GM18498 (cell line): ENCODE measurements around the gene KCNT2.

Experiments
- ATAC-seq: cut with Tn5 transposase; IDR thresholded peaks from one replicate; pipeline ENCODE4 v1.9.1; 2021; ENCODE audit warnings: mild to moderate bottlenecking, moderate library complexity; ENCODE audit not compliant: unreplicated experiment

The KCNT2 gene

GRCh38 chr1:196214866-196215265 lies 393.4 kb downstream of the KCNT2 start:
- ATAC-seq, result no peak

GRCh38 chr1:196209983-196210382 lies 398.3 kb downstream of the KCNT2 start:
- ATAC-seq, result no peak

DNA sequence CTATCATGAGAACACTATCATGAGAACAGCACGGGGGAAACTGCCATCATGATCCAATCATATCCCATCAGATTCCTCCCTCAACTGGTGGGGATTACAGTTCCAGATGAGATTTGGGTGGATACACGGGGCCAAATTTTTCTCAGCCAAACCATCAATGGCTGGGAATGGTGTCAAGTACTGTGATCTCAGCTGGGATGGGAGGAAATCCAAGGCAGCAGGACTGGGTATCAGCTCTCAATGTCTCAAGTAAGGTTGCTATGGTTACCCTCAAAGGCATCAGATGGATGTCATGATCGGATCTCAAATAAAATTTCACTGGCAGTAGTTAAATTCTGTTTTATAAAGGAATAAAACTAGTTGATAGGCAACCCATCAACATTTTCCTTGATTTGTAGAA lies 399.0 kb downstream of the KCNT2 start:
- ATAC-seq, result no peak

DNA sequence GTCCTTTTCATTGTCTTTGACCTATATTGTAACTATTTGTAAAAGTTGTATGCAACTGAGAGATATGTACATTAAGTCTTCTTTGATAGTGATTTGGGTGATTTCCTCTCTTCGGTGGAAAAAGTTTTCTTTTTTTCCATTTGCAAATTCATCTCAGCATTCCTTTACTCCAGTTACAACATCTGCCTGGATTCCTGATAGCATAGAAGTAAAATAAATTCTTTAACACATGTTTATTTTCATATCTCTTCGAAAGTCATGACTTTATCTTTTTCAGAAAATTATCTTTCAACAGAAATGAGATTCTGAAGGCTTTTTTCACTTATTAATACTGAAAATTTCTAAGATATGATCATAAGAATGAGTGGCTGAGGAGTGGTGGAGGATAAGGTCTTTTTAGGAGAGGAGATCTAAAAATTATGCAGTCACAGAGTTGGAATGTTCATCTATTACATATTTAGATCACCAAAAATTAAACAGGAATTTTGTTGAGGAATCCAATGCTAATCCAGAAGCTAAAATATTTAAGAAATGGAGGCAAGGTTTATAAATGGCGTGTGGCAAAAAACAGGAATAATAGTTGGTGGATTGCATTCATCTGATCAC lies 400.5 kb downstream of the KCNT2 start:
- no peak for ATAC-seq

DNA sequence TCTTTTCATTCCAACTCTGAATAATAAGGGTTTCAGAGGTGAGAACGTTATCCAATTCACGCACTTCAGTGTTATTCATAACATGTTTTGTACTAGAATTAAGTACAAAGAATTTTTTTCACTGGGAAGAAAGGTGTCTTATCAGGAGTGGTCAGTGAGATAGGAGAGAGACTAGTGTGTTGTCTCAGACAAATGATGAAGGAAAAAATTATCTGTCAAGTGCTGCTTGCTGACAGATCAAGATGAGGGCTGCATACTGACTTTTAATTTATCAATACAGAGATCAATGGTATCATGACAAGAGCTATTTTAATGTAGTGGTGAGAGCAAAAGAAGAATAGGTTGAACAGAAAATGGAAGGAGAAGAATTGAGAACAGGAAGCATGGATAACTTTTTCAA lies 402.4 kb downstream of the KCNT2 start:
- ATAC-seq, result no peak

DNA sequence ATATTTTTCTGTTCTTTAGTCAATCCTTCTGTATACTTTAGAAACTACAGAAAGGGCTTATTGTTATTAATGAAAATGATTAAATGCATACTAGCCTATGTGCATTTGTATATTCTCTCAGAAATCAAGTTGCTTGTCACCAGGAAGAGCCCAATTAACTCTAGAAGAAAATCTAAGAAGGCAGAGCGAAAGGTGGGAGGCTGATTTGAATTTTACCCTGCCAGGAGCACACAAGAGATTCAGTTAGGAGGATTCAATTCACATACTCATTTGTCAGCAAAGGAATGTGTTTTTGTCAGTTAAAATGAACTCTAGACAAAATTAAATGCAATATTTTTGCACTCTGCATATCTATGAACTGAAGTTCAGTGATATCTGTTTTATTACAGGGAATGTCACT lies 411.8 kb downstream of the KCNT2 start:
- no peak for ATAC-seq

DNA sequence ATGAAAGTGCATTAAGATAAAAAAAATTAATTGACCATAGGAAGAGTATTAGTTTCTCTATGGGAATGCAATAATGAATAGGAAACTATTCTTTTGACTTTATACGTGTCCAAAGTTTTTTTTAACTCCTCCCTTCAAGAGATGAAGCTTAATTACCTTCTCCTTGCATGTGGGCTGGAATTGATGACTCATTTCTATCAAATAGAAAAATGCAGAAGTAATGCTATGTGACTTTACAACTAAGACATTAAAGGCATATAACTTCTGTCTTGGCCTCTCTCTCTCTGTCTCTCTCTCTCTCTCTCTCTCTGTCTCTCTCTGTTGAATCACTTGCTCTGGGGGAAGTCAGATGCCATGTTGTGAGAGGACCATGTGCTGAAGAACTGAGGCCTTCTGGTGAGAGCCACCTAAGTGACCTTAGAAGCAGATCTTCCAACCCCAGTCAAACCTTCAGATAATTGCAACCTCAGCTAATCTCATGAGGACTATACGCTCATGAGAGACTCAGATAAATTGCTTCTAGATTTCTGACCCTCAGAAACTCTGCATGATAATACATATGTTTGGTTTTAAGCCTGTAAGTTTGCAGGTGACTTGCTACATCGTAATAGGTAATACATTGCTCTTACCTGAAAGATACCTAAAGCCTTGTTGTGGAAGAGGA lies 414.2 kb downstream of the KCNT2 start:
- ATAC-seq, result no peak

DNA sequence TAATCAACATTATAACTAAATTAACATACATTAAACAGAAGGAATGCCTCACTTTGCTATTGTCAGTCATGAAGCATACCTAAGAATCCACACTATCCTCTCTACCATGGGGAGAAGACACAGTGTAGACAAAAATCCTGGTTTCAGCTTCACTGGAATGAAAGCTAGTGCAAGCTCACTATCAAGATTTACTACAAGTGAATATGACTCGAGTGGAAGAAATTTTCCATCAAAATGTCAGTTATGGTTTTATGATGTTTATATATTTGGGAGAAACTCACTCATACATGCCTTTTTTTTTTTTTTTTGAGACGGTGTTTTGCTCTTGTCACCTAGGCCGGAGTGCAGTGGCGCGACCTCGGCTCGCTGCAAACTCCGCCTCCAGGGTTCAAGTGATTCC lies 424.3 kb downstream of the KCNT2 start:
- no peak for ATAC-seq

DNA sequence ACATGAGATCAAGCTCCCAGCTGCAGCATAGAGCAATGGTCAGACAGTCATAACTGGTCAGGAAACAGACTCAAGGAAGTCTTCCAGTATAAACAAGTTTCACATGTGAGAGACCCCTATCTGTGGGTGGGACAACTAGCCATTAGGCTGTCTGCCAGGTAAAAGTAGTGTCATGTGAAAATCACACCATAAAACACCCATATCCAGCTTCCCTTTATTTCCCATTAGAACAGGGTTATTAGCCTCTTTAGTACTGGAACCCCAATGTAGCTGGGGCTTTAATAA lies 426.7 kb downstream of the KCNT2 start:
- no peak for ATAC-seq

- ATAC-seq, result no peak
Measured at GRCh38 chr1:196180847-196181593, 427.2 kb downstream of the KCNT2 start.

DNA sequence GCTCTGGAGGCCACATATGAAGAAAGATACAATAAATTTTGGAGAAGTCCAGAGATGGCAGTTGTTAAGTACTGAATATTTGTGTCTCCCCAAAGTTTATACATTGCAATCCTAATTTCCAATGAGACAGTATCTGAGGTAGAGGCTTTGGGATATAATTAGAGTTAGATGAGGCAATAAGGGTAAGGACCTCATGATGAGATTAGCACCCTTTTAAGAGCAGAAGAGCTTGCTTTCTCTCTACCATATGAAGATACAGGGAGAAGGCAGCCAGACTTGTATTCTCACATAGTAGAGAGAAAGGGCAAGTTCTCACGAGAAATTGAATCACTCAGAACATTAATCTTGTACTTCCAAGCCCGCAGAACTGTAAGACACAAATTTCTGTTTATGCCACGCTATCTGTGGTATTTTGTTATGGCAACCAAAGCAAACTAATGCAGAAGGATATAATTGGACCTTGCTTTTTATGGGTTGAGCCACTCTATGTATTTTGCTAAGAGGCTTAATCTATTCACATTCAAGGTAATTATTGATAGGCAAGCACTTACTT lies 430.1 kb downstream of the KCNT2 start:
- ATAC-seq, result no peak
